ENCODE results near the gene SPNS1.

- TF ChIP-seq CTCF (IDR thresholded peaks at IDR 0.05) (no peak), POLR2AphosphoS5 (IDR thresholded peaks at IDR 0.05; ENCODE audit: insufficient read depth in 1 of 2, low read depth in 1 of 2) (no peak), POLR2A (IDR thresholded peaks at IDR 0.05) (no peak)
These were observed 27.9 kb upstream of the SPNS1 start for GRCh38 chr16:28946681-28947080.

Measured in vagina (tissue), 2 donors.